K562 (cell line): ENCODE measurements around the gene SERPINB12. TPM values are rescaled to one million over a fixed set of nuclear protein-coding genes. Genes with fewer than 3 reads are reported as not detected.

ENCODE experiments used
- ATAC-seq: fragments of 200-7000 bp; cut with Tn5 transposase; 3 replicates; pipeline ENCODE4 v1.9.1; 2020; ENCODE audit warnings: moderate library complexity
- BruUV-seq: library from RNA; stranded (reverse); fragments of 400-500 nt; replicated peaks from 2 replicates; lab custom pipeline; 2021; lab: Mats Ljungman, UMichigan
- CTCF ChIA-PET: fragments of 300-600 bp; formaldehyde crosslinking; extraction: SDS; loops from one replicate; lab custom pipeline; 2021; ENCODE audit warnings: low intra/inter-chr PET ratio; lab: Yijun Ruan, JAX
- POLR2A ChIA-PET: fragments of 300-600, 350-650 bp; sonication (Branson Sonifier 250); formaldehyde crosslinking; extraction: SDS; loops from one replicate; lab custom pipeline; 2021; ENCODE audit warnings: antibody characterized with exemption, inconsistent platforms; lab: Yijun Ruan, JAX
- DNase-seq, 4 experiments: peaks; one replicate each; pipeline versions ENCODE4 v3.0.0 to v3.0.0-alpha.2; 2011 to 2018; ENCODE audit warnings: low spot score in 3 of 4, mixed read lengths in 3 of 4; ENCODE audit errors: extremely low read depth in 1 of 4
- FAIRE-seq: peaks from 2 replicates; lab custom pipeline; 2011; peaks lifted over from hg19 to GRCh38; lab: Jason Lieb, UNC
- H2AFZ ChIP-seq: 2 replicates; pipeline ENCODE4 v1.6.0; 2011; ENCODE audit warnings: low read depth, low read length, control low read depth, inconsistent platforms
- H3K27ac ChIP-seq: fragments of 200-600 bp; 3 replicates; pipeline ENCODE4 v1.8.0; 2011; ENCODE audit warnings: low read depth, mild to moderate bottlenecking, control low read depth, inconsistent platforms, low read length, moderate library complexity, mixed read lengths; ENCODE audit errors: extremely low read depth
- H3K27me3 ChIP-seq, 2 experiments: fragments of 300-600 bp in 1 of 2; 2 replicates in 1 of 2; 3 replicates in 1 of 2; pipeline versions ENCODE4 v1.6.0 to v1.8.0; 2011; ENCODE audit warnings: inconsistent platforms in 2 of 2, low read length in 2 of 2, mild to moderate bottlenecking in 1 of 2, mixed read lengths in 1 of 2, moderate library complexity in 1 of 2; ENCODE audit not compliant: control insufficient read depth in 2 of 2, insufficient read depth in 2 of 2
- H3K36me3 ChIP-seq: fragments of 300-600 bp; 3 replicates; pipeline ENCODE4 v1.8.0; 2011; ENCODE audit warnings: mild to moderate bottlenecking, low read length, inconsistent platforms; ENCODE audit not compliant: control insufficient read depth, insufficient read depth
- H3K4me1 ChIP-seq, 2 experiments: fragments of 200-600 bp in 1 of 2; replicated peaks in 1 of 2; 2 replicates in 1 of 2; 3 replicates in 1 of 2; pipeline versions ENCODE4 v1.5.1 to v1.8.0; 2011; ENCODE audit warnings: inconsistent platforms in 2 of 2, low read length in 2 of 2, mild to moderate bottlenecking in 1 of 2, mixed read lengths in 1 of 2, moderate library complexity in 1 of 2; ENCODE audit not compliant: control insufficient read depth in 2 of 2, insufficient read depth in 2 of 2
- H3K4me2 ChIP-seq: 2 replicates; pipeline ENCODE4 v1.6.1; 2011; ENCODE audit warnings: low read length, control low read depth, inconsistent platforms, mixed read lengths; ENCODE audit not compliant: insufficient read depth
- H3K4me3 ChIP-seq: fragments of 200-600 bp; sonication (generic), shearing (Covaris generic); 2 replicates; pipeline ENCODE4 v1.5.1; 2016; ENCODE audit warnings: control low read depth, inconsistent platforms
- H3K79me2 ChIP-seq: fragments of 200-600 bp; 3 replicates; pipeline ENCODE4 v1.8.0; 2011; ENCODE audit warnings: low read length, inconsistent platforms; ENCODE audit not compliant: control insufficient read depth, insufficient read depth
- H3K9ac ChIP-seq, 2 experiments: 2 replicates each; pipeline versions ENCODE4 v1.6.0 to v1.6.1; 2011; ENCODE audit warnings: low read depth in 2 of 2, low read length in 2 of 2, control low read depth in 1 of 2, inconsistent platforms in 1 of 2, mild to moderate bottlenecking in 1 of 2, mixed read lengths in 1 of 2; ENCODE audit not compliant: insufficient read depth in 1 of 2
- H3K9me1 ChIP-seq: one replicate; pipeline ENCODE4 v1.6.0; 2011; ENCODE audit warnings: inconsistent platforms, mild to moderate bottlenecking, low read length, moderate library complexity; ENCODE audit not compliant: control insufficient read depth, insufficient read depth
- H3K9me3 ChIP-seq: replicated peaks from 2 replicates; pipeline ENCODE4 v1.5.1; 2011; ENCODE audit warnings: low read depth, low read length, inconsistent platforms; ENCODE audit not compliant: control insufficient read depth, insufficient read depth
- H4K20me1 ChIP-seq: replicated peaks from 2 replicates; pipeline ENCODE4 v1.6.1; 2011; ENCODE audit warnings: low read length, inconsistent platforms, mixed read lengths; ENCODE audit not compliant: control insufficient read depth, insufficient read depth
- ILK ChIP-seq: fragments of 450-650 bp; IDR thresholded peaks from 2 replicates; pipeline ENCODE4 v1.6.1; 2016; ENCODE audit warnings: missing genetic modification characterization, low read depth, mild to moderate bottlenecking, missing compliant biosample characterization, moderate library complexity, borderline replicate concordance
- MAFK ChIP-seq: IDR thresholded peaks from 2 replicates; pipeline ENCODE4 v1.6.1; 2011; ENCODE audit warnings: low read length, improper control_type of control experiment
- MTA3 ChIP-seq: fragments of 450-650 bp; formaldehyde crosslinking; IDR thresholded peaks from 2 replicates; pipeline ENCODE4 v1.6.1; 2017; ENCODE audit warnings: mild to moderate bottlenecking, borderline replicate concordance
- NCOA1 ChIP-seq: fragments of 450-650 bp; IDR thresholded peaks from 2 replicates; pipeline ENCODE4 v1.6.1; 2016; ENCODE audit warnings: low read depth
- REST ChIP-seq, 2 experiments: fragments of 450-650 bp; formaldehyde crosslinking in 1 of 2; IDR thresholded peaks; 2 replicates each; pipeline versions ENCODE4 v1.4.0 to v1.6.1; 2014 to 2020; ENCODE audit warnings: mild to moderate bottlenecking in 2 of 2, borderline replicate concordance in 1 of 2, low read depth in 1 of 2
- ZNF133 ChIP-seq: fragments of 250-450 bp; sonication (Bioruptor Pico); IDR thresholded peaks from 2 replicates; pipeline ENCODE4 v1.4.0; 2020; ENCODE audit warnings: mild to moderate bottlenecking
- WGBS: fragments of 100-300 bp; shearing (Covaris generic); methylation state at CpG from one replicate; pipeline ENCODE4 v1.1.6; 2016; ENCODE audit warnings: low coverage, mixed read lengths; ENCODE audit not compliant: insufficient coverage; ENCODE audit errors: missing lambda C conversion rate; 5-methylcytosine and 5-hydroxymethylcytosine counted together
- in situ Hi-C: fragments of 300-500 bp; cut with MboI; formaldehyde crosslinking; loops from 4 replicates; pipeline ENCODE4 v1.15.0; 2018; ENCODE audit warnings: inconsistent platforms, mixed read lengths
- intact Hi-C: fragments of 100-400 bp; cut with micrococcal nuclease; formaldehyde crosslinking; loops from 2 replicates; pipeline ENCODE4 v1.14.2; 2022
- polyA plus RNA-seq, 8 experiments: library from polyadenylated mRNA; depleted of rRNA in 4 of 8; stranded (reverse) in 5 of 8; unstranded in 3 of 8; fragments of >200 nt; fragmentation: Nextera tagmentation in 2 of 8; fragmentation: Illumina TruSeq in 1 of 8; extraction: Ambion mirVana in 2 of 8; extraction: Trizol in 1 of 8; gene quantifications; 2 replicates each; pipeline versions ENCODE4 v1.2.1 to v1.2.3, GENCODE V29; 2011 to 2014; ENCODE audit warnings: inconsistent platforms in 1 of 8, missing spikeins in 1 of 8
- total RNA-seq, 7 experiments: library from RNA; depleted of rRNA in 6 of 7; stranded (reverse); fragments of >200 nt in 6 of 7; fragmentation: Illumina TruSeq in 2 of 7; extraction: Trizol in 2 of 7; gene quantifications; 2 replicates each; pipeline versions ENCODE4 v1.2.1 to v1.2.3, GENCODE V29; 2011 to 2021; ENCODE audit warnings: low replicate concordance in 1 of 7

Gene SERPINB12
- total and polyA plus RNA-seq, 9 of the 15 experiments (the other 6 are each of a cell fraction or from before 2014, with no cell fraction given), result not detected

- H3K27me3 ChIP-seq, result no peaks in the 10 kb centered on the region
- no peak overlapping the region for H3K4me3 ChIP-seq
- BruUV-seq, result no TSS peak
- H3K9me3 ChIP-seq, result no peaks in the 10 kb centered on the region
- H3K9me1 ChIP-seq, result no peaks in the 10 kb centered on the region
- DNase-seq, result no peak
- intact Hi-C loops, result no loop called here
- H3K4me1 ChIP-seq, result no peaks in the 10 kb centered on the region
- ATAC-seq, result no peak
- no peak overlapping the region for H3K4me2 ChIP-seq
- H3K36me3 ChIP-seq, result no peaks in the 10 kb centered on the region
- no peak overlapping the region for H2AFZ ChIP-seq
- H3K9ac ChIP-seq, result no peak overlapping the region
- no peaks in the 10 kb centered on the region for H3K79me2 ChIP-seq
- WGBS, result no CpG with 5 or more reads among the region's 2 CpGs
- no peak overlapping the region for H3K27ac ChIP-seq
- no peak for FAIRE-seq
- POLR2A ChIA-PET, result no interaction called here
- in situ Hi-C loops, result no loop called here
- no peaks in the 10 kb centered on the region for H4K20me1 ChIP-seq
- TF ChIP-seq NCOA1, result no peak
- TF ChIP-seq ILK (tag), result no peak
- TF ChIP-seq ZNF133, result no peak
- no peak for TF ChIP-seq MTA3
- TF ChIP-seq MAFK, result no peak
- no peak for TF ChIP-seq REST (IDR thresholded peaks at IDR 0.05; ENCODE audit: borderline replicate concordance)
- no peak for TF ChIP-seq REST (CRISPR knock-in tag; IDR thresholded peaks at IDR 0.05; ENCODE audit: low read depth)
- CTCF ChIA-PET, result no interaction called here
Measured at GRCh38 chr18:63590373-63590772, 48.2 kb downstream of the SERPINB12 start.
